MM.1S (cell line): ENCODE measurements around the gene KIAA1958.

Experiments
- CTCF ChIP-seq: fragments of 300-600 bp; sonication (generic); IDR thresholded peaks from 2 replicates; pipeline ENCODE4 v1.5.1; 2016; ENCODE audit warnings: antibody characterized with exemption, low read length, mixed read lengths
- EZH2 ChIP-seq: fragments of 300-600 bp; sonication (generic); optimal IDR thresholded peaks from 2 replicates; pipeline ENCODE3; 2017; ENCODE audit warnings: low read depth, mild to moderate bottlenecking, antibody characterized with exemption, low read length, mixed read lengths

- TF ChIP-seq CTCF, result no peak
- no peak for TF ChIP-seq EZH2
Measured at GRCh38 chr9:112664531-112664930, 177.9 kb downstream of the KIAA1958 start.
